Endothelial cell of umbilical vein (primary cell): Measurements from ENCODE around the gene TADA2B.

Experiments
- EZH2 ChIP-seq: IDR thresholded peaks from 2 replicates; pipeline ENCODE4 v1.6.1; 2012; ENCODE audit warnings: borderline replicate concordance, low read depth, mild to moderate bottlenecking, moderate library complexity, low read length, inconsistent platforms; ENCODE audit not compliant: severe bottlenecking
- POLR2A ChIP-seq: IDR thresholded peaks from 2 replicates; pipeline ENCODE4 v1.6.1; 2012; ENCODE audit warnings: low read depth, mild to moderate bottlenecking, control low read depth, low read length
- POLR2AphosphoS5 ChIP-seq: IDR thresholded peaks from 2 replicates; pipeline ENCODE4 v1.6.1; 2012; ENCODE audit warnings: low read depth, mild to moderate bottlenecking, control low read depth, low read length, moderate library complexity; ENCODE audit not compliant: insufficient read depth
- TF ChIP-seq, protein P1 (sequence below), 2 donors: IDR thresholded peaks; 1 replicate in 1 of 2; 2 replicates in 1 of 2; pipeline ENCODE4 v1.5.1; 2011; ENCODE audit warnings: low read length in 2 of 2, mild to moderate bottlenecking in 2 of 2, moderate library complexity in 2 of 2, control low read depth in 1 of 2, inconsistent platforms in 1 of 2, low read depth in 1 of 2; ENCODE audit not compliant: insufficient read depth in 1 of 2; ENCODE audit errors: extremely low read depth in 1 of 2
- TF ChIP-seq, protein P2 (sequence below): IDR thresholded peaks from 2 replicates; pipeline ENCODE4 v1.6.1; 2011; ENCODE audit not compliant: insufficient read depth, insufficient read length

DNA sequence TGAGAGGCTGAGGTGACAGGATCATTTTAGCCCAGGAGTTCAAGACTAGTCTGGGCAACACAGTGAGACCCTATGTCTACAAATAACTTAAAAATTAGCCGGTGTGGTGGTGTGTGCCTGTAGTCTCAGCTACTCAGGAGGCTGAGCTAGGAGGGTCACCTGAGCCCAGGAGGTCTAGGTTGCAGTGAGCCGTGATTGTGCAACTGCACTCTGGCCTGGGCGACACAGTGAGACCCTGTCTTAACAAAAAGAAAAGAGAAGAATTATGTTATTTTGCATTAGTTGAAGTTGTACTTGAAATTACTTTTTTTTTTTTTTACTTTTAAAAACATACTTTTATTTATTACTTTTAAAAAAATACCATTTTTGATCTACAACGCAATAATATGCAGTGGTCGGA is 21.8 kb upstream of the TADA2B start:
- TF ChIP-seq, protein P1, sequence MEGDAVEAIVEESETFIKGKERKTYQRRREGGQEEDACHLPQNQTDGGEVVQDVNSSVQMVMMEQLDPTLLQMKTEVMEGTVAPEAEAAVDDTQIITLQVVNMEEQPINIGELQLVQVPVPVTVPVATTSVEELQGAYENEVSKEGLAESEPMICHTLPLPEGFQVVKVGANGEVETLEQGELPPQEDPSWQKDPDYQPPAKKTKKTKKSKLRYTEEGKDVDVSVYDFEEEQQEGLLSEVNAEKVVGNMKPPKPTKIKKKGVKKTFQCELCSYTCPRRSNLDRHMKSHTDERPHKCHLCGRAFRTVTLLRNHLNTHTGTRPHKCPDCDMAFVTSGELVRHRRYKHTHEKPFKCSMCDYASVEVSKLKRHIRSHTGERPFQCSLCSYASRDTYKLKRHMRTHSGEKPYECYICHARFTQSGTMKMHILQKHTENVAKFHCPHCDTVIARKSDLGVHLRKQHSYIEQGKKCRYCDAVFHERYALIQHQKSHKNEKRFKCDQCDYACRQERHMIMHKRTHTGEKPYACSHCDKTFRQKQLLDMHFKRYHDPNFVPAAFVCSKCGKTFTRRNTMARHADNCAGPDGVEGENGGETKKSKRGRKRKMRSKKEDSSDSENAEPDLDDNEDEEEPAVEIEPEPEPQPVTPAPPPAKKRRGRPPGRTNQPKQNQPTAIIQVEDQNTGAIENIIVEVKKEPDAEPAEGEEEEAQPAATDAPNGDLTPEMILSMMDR (IDR thresholded peaks at IDR 0.05; ENCODE audit: extremely low read depth in 1 of 2, insufficient read depth in 1 of 2, low read depth in 1 of 2, low read length in 2 of 2) = no peak
- TF ChIP-seq POLR2A = no peak
- TF ChIP-seq EZH2 = no peak
- no peak for TF ChIP-seq POLR2AphosphoS5
- TF ChIP-seq, protein P2, sequence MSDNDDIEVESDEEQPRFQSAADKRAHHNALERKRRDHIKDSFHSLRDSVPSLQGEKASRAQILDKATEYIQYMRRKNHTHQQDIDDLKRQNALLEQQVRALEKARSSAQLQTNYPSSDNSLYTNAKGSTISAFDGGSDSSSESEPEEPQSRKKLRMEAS = no peak
